ENCODE results near the gene PPM1L. TPM values are rescaled to one million over a fixed set of nuclear protein-coding genes. Genes with fewer than 3 reads are reported as not detected.

The PPM1L gene
- total RNA-seq, 1 donor from 2014 or later = 14.9 TPM

- no peak overlapping the region for H3K4me3 ChIP-seq
- intact Hi-C loops (cut with DNase I) = no loop called here
- TF ChIP-seq CTCF (IDR thresholded peaks at IDR 0.05) = no peak
- H3K27me3 ChIP-seq (ENCODE audit: low read depth) = no peaks in the 10 kb centered on the region
- peak; percentile 50 for DNase-seq
- ATAC-seq = peak; percentile 39 to 43
- no peaks in the 10 kb centered on the region for H3K36me3 ChIP-seq
- no peak overlapping the region for H3K27ac ChIP-seq
- no peaks in the 10 kb centered on the region for H3K4me1 ChIP-seq
- H3K9me3 ChIP-seq = no peaks in the 10 kb centered on the region
Observed at GRCh38 chr3:160885791-160886286, 129.8 kb downstream of the PPM1L start.

- H3K4me1 ChIP-seq = no peaks in the 10 kb centered on the region
- no peak overlapping the region for H3K4me3 ChIP-seq
- no peak for TF ChIP-seq CTCF (IDR thresholded peaks at IDR 0.05)
- no peaks in the 10 kb centered on the region for H3K36me3 ChIP-seq
- DNase-seq (no peak), ATAC-seq (no peak)
- intact Hi-C loops (cut with DNase I) = no loop called here
- H3K27me3 ChIP-seq (ENCODE audit: low read depth) = no peaks in the 10 kb centered on the region
- no peak overlapping the region for H3K27ac ChIP-seq
- H3K9me3 ChIP-seq = no peaks in the 10 kb centered on the region
Observed at GRCh38 chr3:160886421-160886820, 130.4 kb downstream of the PPM1L start.

- intact Hi-C loops (cut with DNase I) = no loop called here
- Histone ChIP-seq H3K36me3 (no peaks in the 10 kb centered on the region), H3K9me3 (no peaks in the 10 kb centered on the region), H3K27me3 (ENCODE audit: low read depth) (no peaks in the 10 kb centered on the region), H3K4me1 (no peaks in the 10 kb centered on the region), H3K27ac (no peak overlapping the region), H3K4me3 (no peak overlapping the region)
- DNase-seq = no peak
- no peak for ATAC-seq
- TF ChIP-seq CTCF (IDR thresholded peaks at IDR 0.05) = no peak
Observed at GRCh38 chr3:160893207-160893606, 137.2 kb downstream of the PPM1L start.

GRCh38 chr3:160904691-160905090 is 148.7 kb downstream of the PPM1L start:
- ATAC-seq = no peak
- Histone ChIP-seq H3K4me1 (no peaks in the 10 kb centered on the region), H3K4me3 (no peak overlapping the region), H3K27me3 (ENCODE audit: low read depth) (no peaks in the 10 kb centered on the region), H3K36me3 (no peaks in the 10 kb centered on the region), H3K9me3 (no peaks in the 10 kb centered on the region), H3K27ac (no peak overlapping the region)
- TF ChIP-seq CTCF (IDR thresholded peaks at IDR 0.05) = no peak
- DNase-seq = no peak
- intact Hi-C loops (cut with DNase I) = no loop called here

GRCh38 chr3:160906646-160907045 is 150.6 kb downstream of the PPM1L start:
- no peak for TF ChIP-seq CTCF (IDR thresholded peaks at IDR 0.05)
- no peak for DNase-seq
- no peak for ATAC-seq
- Histone ChIP-seq H3K27ac (no peak overlapping the region), H3K9me3 (no peaks in the 10 kb centered on the region), H3K4me1 (no peaks in the 10 kb centered on the region), H3K27me3 (ENCODE audit: low read depth) (no peaks in the 10 kb centered on the region), H3K36me3 (no peaks in the 10 kb centered on the region), H3K4me3 (no peak overlapping the region)
- intact Hi-C loops (cut with DNase I) = no loop called here

GRCh38 chr3:160909917-160910316 is 153.9 kb downstream of the PPM1L start:
- intact Hi-C loops (cut with DNase I) = no loop called here
- H3K9me3 ChIP-seq = no peaks in the 10 kb centered on the region
- no peak overlapping the region for H3K27ac ChIP-seq
- H3K4me3 ChIP-seq = no peak overlapping the region
- H3K27me3 ChIP-seq (ENCODE audit: low read depth) = no peaks in the 10 kb centered on the region
- H3K4me1 ChIP-seq = no peaks in the 10 kb centered on the region
- no peak for TF ChIP-seq CTCF (IDR thresholded peaks at IDR 0.05)
- no peaks in the 10 kb centered on the region for H3K36me3 ChIP-seq
- ATAC-seq (no peak), DNase-seq (no peak)
